SK-N-SH (cell line): ENCODE results near the gene WDR77.

ENCODE experiments used
- EP300 ChIP-seq, 2 experiments: IDR thresholded peaks; 2 replicates each; pipeline versions ENCODE4 v1.4.0 to v1.6.1; 2012; ENCODE audit warnings: borderline replicate concordance in 1 of 2, low read depth in 1 of 2, low read length in 1 of 2
- GABPA ChIP-seq: IDR thresholded peaks from 2 replicates; pipeline ENCODE4 v1.4.0; 2012; ENCODE audit warnings: low read depth, mild to moderate bottlenecking
- RFX5 ChIP-seq: IDR thresholded peaks from 2 replicates; pipeline ENCODE4 v1.6.1; 2012; ENCODE audit warnings: mild to moderate bottlenecking, improper control_type of control experiment, low read length
- RXRA ChIP-seq: IDR thresholded peaks from 2 replicates; pipeline ENCODE4 v1.4.0; 2012; ENCODE audit warnings: low read depth, mild to moderate bottlenecking, borderline replicate concordance
- TF ChIP-seq, protein P1 (sequence below): fragments of 200-600 bp; sonication (generic); IDR thresholded peaks from 2 replicates; pipeline ENCODE4 v1.6.1; 2017; ENCODE audit warnings: antibody characterized with exemption, mild to moderate bottlenecking, moderate library complexity
- TF ChIP-seq, protein P2 (sequence below): IDR thresholded peaks from 2 replicates; pipeline ENCODE4 v1.6.1; 2012; ENCODE audit warnings: mild to moderate bottlenecking, low read depth, low read length, moderate library complexity
- TF ChIP-seq, protein P3 (sequence below): fragments of 150-350 bp; IDR thresholded peaks from 2 replicates; pipeline ENCODE4 v1.6.1; 2017; ENCODE audit warnings: antibody characterized with exemption, low read length, low read depth, borderline replicate concordance

DNA sequence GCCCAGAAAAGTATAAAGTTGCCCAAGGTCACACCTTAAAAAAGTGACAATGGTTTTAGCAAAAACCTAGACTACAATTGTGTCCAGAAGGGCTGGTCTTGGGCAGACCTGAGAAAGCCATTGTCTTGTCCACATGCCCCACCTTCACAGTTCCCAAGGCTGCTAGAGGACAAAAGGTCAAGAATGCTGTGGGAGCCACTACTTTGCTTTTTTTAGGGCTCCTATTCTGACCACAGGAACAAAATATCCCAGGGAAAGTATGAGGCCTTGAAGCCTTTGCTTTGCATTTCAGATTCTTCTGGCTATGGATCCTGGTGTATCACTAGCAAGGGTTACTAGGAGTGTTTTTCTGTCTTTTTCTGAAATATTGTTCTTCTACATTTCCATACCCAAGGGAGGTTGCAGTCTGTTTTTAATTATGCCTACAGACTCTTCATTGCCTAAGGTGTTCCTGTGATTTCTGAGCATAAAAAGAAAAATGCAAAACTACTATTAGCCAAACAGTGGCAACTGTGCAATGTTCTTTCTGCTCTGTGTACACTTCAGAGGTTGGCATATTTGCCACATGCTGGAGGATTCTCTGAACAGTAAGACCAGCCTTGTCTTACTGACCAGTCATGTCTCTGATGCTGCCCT, 35.5 kb upstream of the WDR77 start:
- TF ChIP-seq, protein P1, sequence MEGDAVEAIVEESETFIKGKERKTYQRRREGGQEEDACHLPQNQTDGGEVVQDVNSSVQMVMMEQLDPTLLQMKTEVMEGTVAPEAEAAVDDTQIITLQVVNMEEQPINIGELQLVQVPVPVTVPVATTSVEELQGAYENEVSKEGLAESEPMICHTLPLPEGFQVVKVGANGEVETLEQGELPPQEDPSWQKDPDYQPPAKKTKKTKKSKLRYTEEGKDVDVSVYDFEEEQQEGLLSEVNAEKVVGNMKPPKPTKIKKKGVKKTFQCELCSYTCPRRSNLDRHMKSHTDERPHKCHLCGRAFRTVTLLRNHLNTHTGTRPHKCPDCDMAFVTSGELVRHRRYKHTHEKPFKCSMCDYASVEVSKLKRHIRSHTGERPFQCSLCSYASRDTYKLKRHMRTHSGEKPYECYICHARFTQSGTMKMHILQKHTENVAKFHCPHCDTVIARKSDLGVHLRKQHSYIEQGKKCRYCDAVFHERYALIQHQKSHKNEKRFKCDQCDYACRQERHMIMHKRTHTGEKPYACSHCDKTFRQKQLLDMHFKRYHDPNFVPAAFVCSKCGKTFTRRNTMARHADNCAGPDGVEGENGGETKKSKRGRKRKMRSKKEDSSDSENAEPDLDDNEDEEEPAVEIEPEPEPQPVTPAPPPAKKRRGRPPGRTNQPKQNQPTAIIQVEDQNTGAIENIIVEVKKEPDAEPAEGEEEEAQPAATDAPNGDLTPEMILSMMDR, result no peak
- TF ChIP-seq RXRA (no peak), EP300 (IDR thresholded peaks at IDR 0.05; ENCODE audit: borderline replicate concordance in 1 of 2, low read depth in 1 of 2, low read length in 1 of 2) (no peak), GABPA (no peak), RFX5 (no peak)
- TF ChIP-seq, protein P2, sequence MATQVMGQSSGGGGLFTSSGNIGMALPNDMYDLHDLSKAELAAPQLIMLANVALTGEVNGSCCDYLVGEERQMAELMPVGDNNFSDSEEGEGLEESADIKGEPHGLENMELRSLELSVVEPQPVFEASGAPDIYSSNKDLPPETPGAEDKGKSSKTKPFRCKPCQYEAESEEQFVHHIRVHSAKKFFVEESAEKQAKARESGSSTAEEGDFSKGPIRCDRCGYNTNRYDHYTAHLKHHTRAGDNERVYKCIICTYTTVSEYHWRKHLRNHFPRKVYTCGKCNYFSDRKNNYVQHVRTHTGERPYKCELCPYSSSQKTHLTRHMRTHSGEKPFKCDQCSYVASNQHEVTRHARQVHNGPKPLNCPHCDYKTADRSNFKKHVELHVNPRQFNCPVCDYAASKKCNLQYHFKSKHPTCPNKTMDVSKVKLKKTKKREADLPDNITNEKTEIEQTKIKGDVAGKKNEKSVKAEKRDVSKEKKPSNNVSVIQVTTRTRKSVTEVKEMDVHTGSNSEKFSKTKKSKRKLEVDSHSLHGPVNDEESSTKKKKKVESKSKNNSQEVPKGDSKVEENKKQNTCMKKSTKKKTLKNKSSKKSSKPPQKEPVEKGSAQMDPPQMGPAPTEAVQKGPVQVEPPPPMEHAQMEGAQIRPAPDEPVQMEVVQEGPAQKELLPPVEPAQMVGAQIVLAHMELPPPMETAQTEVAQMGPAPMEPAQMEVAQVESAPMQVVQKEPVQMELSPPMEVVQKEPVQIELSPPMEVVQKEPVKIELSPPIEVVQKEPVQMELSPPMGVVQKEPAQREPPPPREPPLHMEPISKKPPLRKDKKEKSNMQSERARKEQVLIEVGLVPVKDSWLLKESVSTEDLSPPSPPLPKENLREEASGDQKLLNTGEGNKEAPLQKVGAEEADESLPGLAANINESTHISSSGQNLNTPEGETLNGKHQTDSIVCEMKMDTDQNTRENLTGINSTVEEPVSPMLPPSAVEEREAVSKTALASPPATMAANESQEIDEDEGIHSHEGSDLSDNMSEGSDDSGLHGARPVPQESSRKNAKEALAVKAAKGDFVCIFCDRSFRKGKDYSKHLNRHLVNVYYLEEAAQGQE, result no peak
- TF ChIP-seq, protein P3, sequence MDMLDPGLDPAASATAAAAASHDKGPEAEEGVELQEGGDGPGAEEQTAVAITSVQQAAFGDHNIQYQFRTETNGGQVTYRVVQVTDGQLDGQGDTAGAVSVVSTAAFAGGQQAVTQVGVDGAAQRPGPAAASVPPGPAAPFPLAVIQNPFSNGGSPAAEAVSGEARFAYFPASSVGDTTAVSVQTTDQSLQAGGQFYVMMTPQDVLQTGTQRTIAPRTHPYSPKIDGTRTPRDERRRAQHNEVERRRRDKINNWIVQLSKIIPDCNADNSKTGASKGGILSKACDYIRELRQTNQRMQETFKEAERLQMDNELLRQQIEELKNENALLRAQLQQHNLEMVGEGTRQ, result no peak
